ENCODE measurements around the gene PIEZO2.
A peak's percentile ranks its signal among the peaks of the same experiment; 100 is the strongest.

The PIEZO2 gene

DNA sequence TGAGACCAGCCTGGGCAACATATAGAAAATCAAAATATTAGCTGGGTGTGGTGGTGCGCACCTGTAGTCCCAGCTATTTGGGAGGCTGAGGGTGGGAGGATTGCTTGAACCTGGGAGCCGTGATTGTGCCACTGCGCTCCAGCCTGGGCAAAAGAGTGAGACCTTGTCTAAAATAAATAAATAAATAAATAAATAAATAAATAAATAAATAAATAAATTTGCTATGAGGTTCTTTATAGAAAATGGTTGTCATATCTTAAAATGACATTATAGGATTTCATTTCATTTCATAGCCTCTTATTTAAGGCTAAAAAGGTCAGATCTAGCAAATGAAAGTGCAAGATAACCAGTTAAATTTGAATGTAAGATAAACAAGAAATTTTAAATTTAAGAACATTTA is 430.6 kb downstream of the PIEZO2 start (continued):
- TF ChIP-seq MYNN (tag by site-specific recombination; IDR thresholded peaks at IDR 0.05; ENCODE audit: borderline replicate concordance) (no peak), ZNF354C (tag by site-specific recombination; IDR thresholded peaks at IDR 0.05; ENCODE audit: borderline replicate concordance, low read depth) (no peak), ZNF19 (tag by site-specific recombination; IDR thresholded peaks at IDR 0.05; ENCODE audit: low read depth) (0 out of 2 replicates have a peak, but pooled peaks have one; percentile 23), ZNF624 (tag by site-specific recombination; IDR thresholded peaks at IDR 0.05) (no peak), ZNF433 (tag by site-specific recombination; IDR thresholded peaks at IDR 0.05; ENCODE audit: low read depth) (0 out of 2 replicates have a peak, but pooled peaks have one; percentile 22), ZNF140 (tag by site-specific recombination; IDR thresholded peaks at IDR 0.05) (peak; percentile 63; the same call in 1 of the 2 replicates), HOXC10 (CRISPR knock-in tag; IDR thresholded peaks at IDR 0.05) (no peak), OVOL3 (tag by site-specific recombination; IDR thresholded peaks at IDR 0.05) (no peak), ZNF132 (tag by site-specific recombination; IDR thresholded peaks at IDR 0.05; ENCODE audit: borderline replicate concordance) (no peak), ZNF623 (tag by site-specific recombination; IDR thresholded peaks at IDR 0.05) (peak; percentile 75), ZBTB8A (tag by site-specific recombination; IDR thresholded peaks at IDR 0.05) (peak; percentile 55)
- TF ChIP-seq, protein P1, sequence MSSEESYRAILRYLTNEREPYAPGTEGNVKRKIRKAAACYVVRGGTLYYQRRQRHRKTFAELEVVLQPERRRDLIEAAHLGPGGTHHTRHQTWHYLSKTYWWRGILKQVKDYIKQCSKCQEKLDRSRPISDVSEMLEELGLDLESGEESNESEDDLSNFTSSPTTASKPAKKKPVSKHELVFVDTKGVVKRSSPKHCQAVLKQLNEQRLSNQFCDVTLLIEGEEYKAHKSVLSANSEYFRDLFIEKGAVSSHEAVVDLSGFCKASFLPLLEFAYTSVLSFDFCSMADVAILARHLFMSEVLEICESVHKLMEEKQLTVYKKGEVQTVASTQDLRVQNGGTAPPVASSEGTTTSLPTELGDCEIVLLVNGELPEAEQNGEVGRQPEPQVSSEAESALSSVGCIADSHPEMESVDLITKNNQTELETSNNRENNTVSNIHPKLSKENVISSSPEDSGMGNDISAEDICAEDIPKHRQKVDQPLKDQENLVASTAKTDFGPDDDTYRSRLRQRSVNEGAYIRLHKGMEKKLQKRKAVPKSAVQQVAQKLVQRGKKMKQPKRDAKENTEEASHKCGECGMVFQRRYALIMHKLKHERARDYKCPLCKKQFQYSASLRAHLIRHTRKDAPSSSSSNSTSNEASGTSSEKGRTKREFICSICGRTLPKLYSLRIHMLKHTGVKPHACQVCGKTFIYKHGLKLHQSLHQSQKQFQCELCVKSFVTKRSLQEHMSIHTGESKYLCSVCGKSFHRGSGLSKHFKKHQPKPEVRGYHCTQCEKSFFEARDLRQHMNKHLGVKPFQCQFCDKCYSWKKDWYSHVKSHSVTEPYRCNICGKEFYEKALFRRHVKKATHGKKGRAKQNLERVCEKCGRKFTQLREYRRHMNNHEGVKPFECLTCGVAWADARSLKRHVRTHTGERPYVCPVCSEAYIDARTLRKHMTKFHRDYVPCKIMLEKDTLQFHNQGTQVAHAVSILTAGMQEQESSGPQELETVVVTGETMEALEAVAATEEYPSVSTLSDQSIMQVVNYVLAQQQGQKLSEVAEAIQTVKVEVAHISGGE (tag by site-specific recombination; conservative IDR thresholded peaks at IDR 0.05; ENCODE audit: low read depth) = peak; percentile 78

DNA sequence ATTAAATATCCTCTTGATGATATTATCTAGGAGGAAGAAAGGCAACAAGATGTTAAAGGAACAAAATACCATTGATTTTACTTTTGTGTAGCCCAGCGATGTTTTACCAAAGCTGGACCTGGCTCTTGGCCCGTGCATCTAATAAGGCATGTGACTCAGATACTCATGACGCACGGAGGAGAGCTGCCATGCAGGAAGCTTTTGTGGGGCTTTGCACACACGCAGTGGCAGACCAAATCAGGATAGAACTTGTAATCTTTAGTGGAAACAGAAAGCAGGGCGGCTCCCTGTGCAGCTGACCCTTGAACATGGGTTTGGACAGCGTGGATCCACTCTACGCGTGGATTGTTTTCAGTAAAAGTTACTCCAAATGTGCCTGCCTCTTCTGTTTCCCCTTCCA is 433.6 kb downstream of the PIEZO2 start:
- no peak for TF ChIP-seq ZBTB21 (tag by site-specific recombination; IDR thresholded peaks at IDR 0.05)
- no peak for TF ChIP-seq KLF9 (tag by site-specific recombination; IDR thresholded peaks at IDR 0.05; ENCODE audit: low read depth)
- no peak for TF ChIP-seq ZNF155 (tag by site-specific recombination; IDR thresholded peaks at IDR 0.05)
- no peak for TF ChIP-seq ZNF549 (tag by site-specific recombination; IDR thresholded peaks at IDR 0.05)
- no peak for TF ChIP-seq ZNF791 (tag by site-specific recombination; IDR thresholded peaks at IDR 0.05)
- TF ChIP-seq ZNF544 (tag by site-specific recombination; IDR thresholded peaks at IDR 0.05) = no peak
- TF ChIP-seq ZNF112 (tag by site-specific recombination; IDR thresholded peaks at IDR 0.05) = no peak
- TF ChIP-seq, protein P2, sequence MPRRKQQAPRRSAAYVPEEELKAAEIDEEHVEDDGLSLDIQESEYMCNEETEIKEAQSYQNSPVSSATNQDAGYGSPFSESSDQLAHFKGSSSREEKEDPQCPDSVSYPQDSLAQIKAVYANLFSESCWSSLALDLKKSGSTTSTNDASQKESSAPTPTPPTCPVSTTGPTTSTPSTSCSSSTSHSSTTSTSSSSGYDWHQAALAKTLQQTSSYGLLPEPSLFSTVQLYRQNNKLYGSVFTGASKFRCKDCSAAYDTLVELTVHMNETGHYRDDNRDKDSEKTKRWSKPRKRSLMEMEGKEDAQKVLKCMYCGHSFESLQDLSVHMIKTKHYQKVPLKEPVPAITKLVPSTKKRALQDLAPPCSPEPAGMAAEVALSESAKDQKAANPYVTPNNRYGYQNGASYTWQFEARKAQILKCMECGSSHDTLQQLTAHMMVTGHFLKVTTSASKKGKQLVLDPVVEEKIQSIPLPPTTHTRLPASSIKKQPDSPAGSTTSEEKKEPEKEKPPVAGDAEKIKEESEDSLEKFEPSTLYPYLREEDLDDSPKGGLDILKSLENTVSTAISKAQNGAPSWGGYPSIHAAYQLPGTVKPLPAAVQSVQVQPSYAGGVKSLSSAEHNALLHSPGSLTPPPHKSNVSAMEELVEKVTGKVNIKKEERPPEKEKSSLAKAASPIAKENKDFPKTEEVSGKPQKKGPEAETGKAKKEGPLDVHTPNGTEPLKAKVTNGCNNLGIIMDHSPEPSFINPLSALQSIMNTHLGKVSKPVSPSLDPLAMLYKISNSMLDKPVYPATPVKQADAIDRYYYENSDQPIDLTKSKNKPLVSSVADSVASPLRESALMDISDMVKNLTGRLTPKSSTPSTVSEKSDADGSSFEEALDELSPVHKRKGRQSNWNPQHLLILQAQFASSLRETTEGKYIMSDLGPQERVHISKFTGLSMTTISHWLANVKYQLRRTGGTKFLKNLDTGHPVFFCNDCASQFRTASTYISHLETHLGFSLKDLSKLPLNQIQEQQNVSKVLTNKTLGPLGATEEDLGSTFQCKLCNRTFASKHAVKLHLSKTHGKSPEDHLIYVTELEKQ (tag by site-specific recombination; IDR thresholded peaks at IDR 0.05; ENCODE audit: borderline replicate concordance) = no peak
- TF ChIP-seq, protein P3, sequence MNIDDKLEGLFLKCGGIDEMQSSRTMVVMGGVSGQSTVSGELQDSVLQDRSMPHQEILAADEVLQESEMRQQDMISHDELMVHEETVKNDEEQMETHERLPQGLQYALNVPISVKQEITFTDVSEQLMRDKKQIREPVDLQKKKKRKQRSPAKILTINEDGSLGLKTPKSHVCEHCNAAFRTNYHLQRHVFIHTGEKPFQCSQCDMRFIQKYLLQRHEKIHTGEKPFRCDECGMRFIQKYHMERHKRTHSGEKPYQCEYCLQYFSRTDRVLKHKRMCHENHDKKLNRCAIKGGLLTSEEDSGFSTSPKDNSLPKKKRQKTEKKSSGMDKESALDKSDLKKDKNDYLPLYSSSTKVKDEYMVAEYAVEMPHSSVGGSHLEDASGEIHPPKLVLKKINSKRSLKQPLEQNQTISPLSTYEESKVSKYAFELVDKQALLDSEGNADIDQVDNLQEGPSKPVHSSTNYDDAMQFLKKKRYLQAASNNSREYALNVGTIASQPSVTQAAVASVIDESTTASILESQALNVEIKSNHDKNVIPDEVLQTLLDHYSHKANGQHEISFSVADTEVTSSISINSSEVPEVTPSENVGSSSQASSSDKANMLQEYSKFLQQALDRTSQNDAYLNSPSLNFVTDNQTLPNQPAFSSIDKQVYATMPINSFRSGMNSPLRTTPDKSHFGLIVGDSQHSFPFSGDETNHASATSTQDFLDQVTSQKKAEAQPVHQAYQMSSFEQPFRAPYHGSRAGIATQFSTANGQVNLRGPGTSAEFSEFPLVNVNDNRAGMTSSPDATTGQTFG (tag by site-specific recombination; IDR thresholded peaks at IDR 0.05; ENCODE audit: borderline replicate concordance) = no peak
- TF ChIP-seq, protein P4, sequence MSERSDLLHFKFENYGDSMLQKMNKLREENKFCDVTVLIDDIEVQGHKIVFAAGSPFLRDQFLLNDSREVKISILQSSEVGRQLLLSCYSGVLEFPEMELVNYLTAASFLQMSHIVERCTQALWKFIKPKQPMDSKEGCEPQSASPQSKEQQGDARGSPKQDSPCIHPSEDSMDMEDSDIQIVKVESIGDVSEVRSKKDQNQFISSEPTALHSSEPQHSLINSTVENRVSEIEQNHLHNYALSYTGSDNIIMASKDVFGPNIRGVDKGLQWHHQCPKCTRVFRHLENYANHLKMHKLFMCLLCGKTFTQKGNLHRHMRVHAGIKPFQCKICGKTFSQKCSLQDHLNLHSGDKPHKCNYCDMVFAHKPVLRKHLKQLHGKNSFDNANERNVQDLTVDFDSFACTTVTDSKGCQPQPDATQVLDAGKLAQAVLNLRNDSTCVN (tag by site-specific recombination; optimal IDR thresholded peaks at IDR 0.05) = no peak
- ChIA-PET CTCF (no interaction called here), POLR2A (no interaction called here)
- Histone ChIP-seq H3K9me3 (ENCODE audit: control insufficient read depth, insufficient read depth, low read depth, low read length) (no peaks in the 10 kb centered on the region), H3K27ac (ENCODE audit: extremely low read depth, low read depth, low read length) (no peak overlapping the region), H3K4me3 (ENCODE audit: low read depth, low read length) (no peak overlapping the region), H3K4me1 (ENCODE audit: control insufficient read depth, insufficient read depth, low read length) (peaks cover 8% of the 10 kb centered on the region; the same call in 1 of the 2 replicates), H3K36me3 (ENCODE audit: control insufficient read depth in 2 of 2, insufficient read depth in 1 of 2, low read length in 2 of 2) (no peaks in the 10 kb centered on the region)
